ENCODE data around the gene MYO7B. TPM values are rescaled to one million over a fixed set of nuclear protein-coding genes. Genes with fewer than 3 reads are reported as not detected.

Gene MYO7B
- total RNA-seq, 2 experiments from 2014 or later = 0.26 TPM; not detected in 1

GRCh38 chr2:127575941-127576432 lies 40.5 kb downstream of the MYO7B start:
- Mint-ChIP-seq H3K36me3 (no peaks in the 10 kb centered on the region), H3K27ac (no peak overlapping the region), H3K9me3 (ENCODE audit: low read depth) (no peaks in the 10 kb centered on the region), H3K27me3 (peaks cover 58% of the 10 kb centered on the region), H3K4me3 (no peak overlapping the region), H3K4me1 (peaks cover 9% of the 10 kb centered on the region)
- ATAC-seq (no peak), DNase-seq (peak; percentile 9)
- CTCF ChIA-PET = interaction anchor here (1.3 to 1.5 kb wide), 2 partner anchors 9 to 12 kb away, joined by 3 to 6 read pairs; no protein-coding TSS in a partner anchor

- Mint-ChIP-seq H3K4me3 (no peak overlapping the region), H3K27ac (no peak overlapping the region), H3K4me1 (peaks cover 9% of the 10 kb centered on the region), H3K36me3 (no peaks in the 10 kb centered on the region), H3K9me3 (ENCODE audit: low read depth) (no peaks in the 10 kb centered on the region), H3K27me3 (peaks cover 53% of the 10 kb centered on the region)
- ATAC-seq = no peak
- CTCF ChIA-PET = no interaction called here
- peak; percentile 27 for DNase-seq
Observed at GRCh38 chr2:127576433-127577207, 41.1 kb downstream of the MYO7B start.

- no peaks in the 10 kb centered on the region for H3K36me3 Mint-ChIP-seq
- CTCF ChIA-PET = no interaction called here
- no peak for DNase-seq
- no peak overlapping the region for H3K4me3 Mint-ChIP-seq
- H3K27ac Mint-ChIP-seq = no peak overlapping the region
- H3K27me3 Mint-ChIP-seq = peaks cover 50% of the 10 kb centered on the region
- peaks cover 9% of the 10 kb centered on the region for H3K4me1 Mint-ChIP-seq
- H3K9me3 Mint-ChIP-seq (ENCODE audit: low read depth) = no peaks in the 10 kb centered on the region
- no peak for ATAC-seq
Observed at GRCh38 chr2:127577208-127577475, 41.7 kb downstream of the MYO7B start.

GRCh38 chr2:127577503-127577902 lies 42.0 kb downstream of the MYO7B start:
- no peak overlapping the region for H3K4me3 Mint-ChIP-seq
- peaks cover 49% of the 10 kb centered on the region for H3K27me3 Mint-ChIP-seq
- DNase-seq = peak; percentile 36
- no peak for ATAC-seq
- CTCF ChIA-PET = no interaction called here
- H3K4me1 Mint-ChIP-seq = peaks cover 9% of the 10 kb centered on the region
- H3K9me3 Mint-ChIP-seq (ENCODE audit: low read depth) = no peaks in the 10 kb centered on the region
- H3K36me3 Mint-ChIP-seq = no peaks in the 10 kb centered on the region
- H3K27ac Mint-ChIP-seq = no peak overlapping the region

- DNase-seq = peak; percentile 18
- CTCF ChIA-PET = no interaction called here
Observed at GRCh38 chr2:127577973-127578372, 42.5 kb downstream of the MYO7B start.

GRCh38 chr2:127578411-127578810 lies 42.9 kb downstream of the MYO7B start:
- Mint-ChIP-seq H3K4me3 (no peak overlapping the region), H3K27ac (no peak overlapping the region), H3K27me3 (peaks cover 45% of the 10 kb centered on the region), H3K36me3 (no peaks in the 10 kb centered on the region), H3K9me3 (ENCODE audit: low read depth) (no peaks in the 10 kb centered on the region), H3K4me1 (peaks cover 9% of the 10 kb centered on the region)
- ATAC-seq (no peak), DNase-seq (peak; percentile 31)
- CTCF ChIA-PET = no interaction called here

More at GRCh38 chr2:127577973-127578372, 42.5 kb downstream of the MYO7B start:
- Mint-ChIP-seq H3K36me3 (no peaks in the 10 kb centered on the region), H3K9me3 (ENCODE audit: low read depth) (no peaks in the 10 kb centered on the region), H3K4me3 (no peak overlapping the region), H3K4me1 (peaks cover 9% of the 10 kb centered on the region), H3K27ac (no peak overlapping the region), H3K27me3 (peaks cover 44% of the 10 kb centered on the region)
- ATAC-seq = no peak

GRCh38 chr2:127579231-127579630 lies 43.7 kb downstream of the MYO7B start:
- H3K4me3 Mint-ChIP-seq = no peak overlapping the region
- H3K4me1 Mint-ChIP-seq = peaks cover 9% of the 10 kb centered on the region
- peaks cover 45% of the 10 kb centered on the region for H3K27me3 Mint-ChIP-seq
- CTCF ChIA-PET = interaction anchor here (1.0 kb wide), 1 partner anchor 20 kb away, joined by 3 read pairs; no protein-coding TSS in a partner anchor
- DNase-seq (no peak), ATAC-seq (no peak)
- H3K9me3 Mint-ChIP-seq (ENCODE audit: low read depth) = no peaks in the 10 kb centered on the region
- no peaks in the 10 kb centered on the region for H3K36me3 Mint-ChIP-seq
- H3K27ac Mint-ChIP-seq = no peak overlapping the region

- no peak for ATAC-seq
- no peaks in the 10 kb centered on the region for H3K4me1 Mint-ChIP-seq
- peak; percentile 30 for DNase-seq
- no peak overlapping the region for H3K4me3 Mint-ChIP-seq
- peaks cover 46% of the 10 kb centered on the region for H3K27me3 Mint-ChIP-seq
- CTCF ChIA-PET = interaction anchor here (1.0 kb wide), 1 partner anchor 19 kb away, joined by 3 read pairs; no protein-coding TSS in a partner anchor
- no peaks in the 10 kb centered on the region for H3K9me3 Mint-ChIP-seq (ENCODE audit: low read depth)
- H3K36me3 Mint-ChIP-seq = no peaks in the 10 kb centered on the region
- no peak overlapping the region for H3K27ac Mint-ChIP-seq
Observed at GRCh38 chr2:127580167-127581049, 44.9 kb downstream of the MYO7B start.

GRCh38 chr2:127581050-127581345 lies 45.5 kb downstream of the MYO7B start:
- Mint-ChIP-seq H3K9me3 (ENCODE audit: low read depth) (no peaks in the 10 kb centered on the region), H3K27me3 (peaks cover 49% of the 10 kb centered on the region), H3K36me3 (no peaks in the 10 kb centered on the region), H3K27ac (no peak overlapping the region), H3K4me1 (no peaks in the 10 kb centered on the region), H3K4me3 (no peak overlapping the region)
- ATAC-seq (no peak), DNase-seq (peak; percentile 15)
- CTCF ChIA-PET = no interaction called here

GRCh38 chr2:127581516-127582490 lies 46.3 kb downstream of the MYO7B start:
- Mint-ChIP-seq H3K27me3 (peaks cover 48% of the 10 kb centered on the region), H3K4me1 (no peaks in the 10 kb centered on the region), H3K9me3 (ENCODE audit: low read depth) (no peaks in the 10 kb centered on the region), H3K36me3 (no peaks in the 10 kb centered on the region), H3K27ac (no peak overlapping the region), H3K4me3 (no peak overlapping the region)
- CTCF ChIA-PET = interaction anchor here (1.1 kb wide), 1 partner anchor 10 kb away, joined by 7 read pairs; no protein-coding TSS in a partner anchor
- DNase-seq (peak; percentile 31), ATAC-seq (no peak)

GRCh38 chr2:127582863-127583861 lies 47.7 kb downstream of the MYO7B start:
- Mint-ChIP-seq H3K27ac (no peak overlapping the region), H3K27me3 (peaks cover 40% of the 10 kb centered on the region), H3K9me3 (ENCODE audit: low read depth) (no peaks in the 10 kb centered on the region), H3K4me1 (no peaks in the 10 kb centered on the region), H3K4me3 (no peak overlapping the region), H3K36me3 (no peaks in the 10 kb centered on the region)
- ATAC-seq (no peak), DNase-seq (peak; percentile 29)
- CTCF ChIA-PET = interaction anchor here (1.1 kb wide), 1 partner anchor 8 kb away, joined by 7 read pairs; no protein-coding TSS in a partner anchor

- Mint-ChIP-seq H3K4me1 (no peaks in the 10 kb centered on the region), H3K27me3 (peaks cover 33% of the 10 kb centered on the region), H3K36me3 (no peaks in the 10 kb centered on the region), H3K9me3 (ENCODE audit: low read depth) (no peaks in the 10 kb centered on the region), H3K4me3 (no peak overlapping the region), H3K27ac (no peak overlapping the region)
- CTCF ChIA-PET = no interaction called here
- DNase-seq (no peak), ATAC-seq (no peak)
Observed at GRCh38 chr2:127584047-127584446, 48.6 kb downstream of the MYO7B start.
